Heart right ventricle (tissue), 16 donors: ENCODE results near the gene TXNRD1. TPM values are rescaled to one million over a fixed set of nuclear protein-coding genes. Genes with fewer than 3 reads are reported as not detected.
A peak's percentile ranks its signal among the peaks of the same experiment; 100 is the strongest.

Experiments
- ATAC-seq, 8 donors: fragments of 200-7000 bp; cut with Tn5 transposase; one replicate each; pipeline ENCODE4 v1.9.1; 2020; ENCODE audit warnings: mild to moderate bottlenecking in 8 of 8, moderate library complexity in 8 of 8, moderate number of reproducible peaks in 1 of 8
- DNase-seq, 2 donors: peaks; one replicate each; pipeline ENCODE4 v3.0.0-alpha.2; 2020
- H3K27ac ChIP-seq, 10 donors: fragments of 200-600 bp; sonication (generic) in 2 of 10; one replicate each; pipeline versions ENCODE4 v1.5.0 to v1.8.0; 2020 to 2022; ENCODE audit warnings: mild to moderate bottlenecking in 3 of 10
- H3K27me3 ChIP-seq, 7 donors: fragments of 200-600 bp; one replicate each; pipeline ENCODE4 v1.8.0; 2021 to 2022; ENCODE audit warnings: mild to moderate bottlenecking in 2 of 7
- H3K36me3 ChIP-seq, 9 donors: fragments of 200-600 bp; sonication (generic) in 1 of 9; one replicate each; pipeline versions ENCODE4 v1.5.0 to v1.8.0; 2020 to 2022; ENCODE audit warnings: mild to moderate bottlenecking in 2 of 9
- H3K4me1 ChIP-seq, 9 donors: fragments of 200-600 bp; sonication (generic) in 1 of 9; one replicate each; pipeline versions ENCODE4 v1.5.0 to v1.8.0; 2020 to 2022; ENCODE audit warnings: mild to moderate bottlenecking in 4 of 9
- H3K4me3 ChIP-seq, 10 donors: fragments of 200-600 bp; sonication (generic) in 2 of 10; one replicate each; pipeline versions ENCODE4 v1.5.0 to v1.8.0; 2020 to 2022; ENCODE audit warnings: mild to moderate bottlenecking in 7 of 10, moderate library complexity in 2 of 10
- H3K9me3 ChIP-seq, 11 donors: fragments of 200-600 bp in 10 of 11; sonication (generic) in 2 of 11; one replicate each; pipeline versions ENCODE4 v1.5.0 to v1.8.0; 2013 to 2022; ENCODE audit warnings: mild to moderate bottlenecking in 2 of 11, control low read depth in 1 of 11, moderate library complexity in 1 of 11
- CTCF ChIP-seq, 9 donors: fragments of 200-600 bp; sonication (generic) in 2 of 9; IDR thresholded peaks; one replicate each; pipeline versions ENCODE4 v1.5.0 to v1.8.0; 2021 to 2022; ENCODE audit warnings: antibody characterized with exemption in 9 of 9, mild to moderate bottlenecking in 5 of 9, moderate library complexity in 1 of 9
- WGBS, 2 donors: extraction: QIAGEN DNeasy Blood & Tissue Kit; methylation state at CpG; one replicate each; pipeline ENCODE4 v1.1.7; 2013; ENCODE audit warnings: inconsistent platforms in 1 of 2; 5-methylcytosine and 5-hydroxymethylcytosine counted together
- intact Hi-C, 10 donors: fragments of 100-400 bp; cut with DNase I; formaldehyde crosslinking; loops; one replicate each; pipeline versions ENCODE4 v1.11.1 to v1.14.2; 2022
- polyA plus RNA-seq, 2 donors: library from polyadenylated mRNA; stranded (reverse); fragments of 200-250 nt; gene quantifications; one replicate each; pipeline ENCODE4 v1.2.3, GENCODE V29; 2013
- total RNA-seq, 10 donors: library from RNA; stranded (reverse); fragmentation: NEBNext Ultra II Directional in 3 of 10; extraction: Animal tissue kit (Norgen Biotek cat#: 25700) in 3 of 10; gene quantifications; one replicate each; pipeline versions ENCODE4 v1.2.1 to v1.2.4, GENCODE V29; 2021 to 2023
- donor health status: Arrhythmogenic right ventricular cardiomyopathy.
- donor health status: ischemic (EF 13 %, LVEDD 7.1; RV severe dilation, severe dysfunction).
- donor health status: healthy with polysubstance abuse.
- donor health status: DM: no; HTN: yes; CAD: no.
- donor health status: DM: no; HTN: no; CAD: no.
- donor health status: ischemic (EF 25% LVEDD 6.9; RV normal size, moderate dysfunction).
- donor health status: ischemic (EF 25% LVEDD 5.7; RV mildly dilated, moderate dysfunction).
- donor health status: healthy.
- donor health status: DM: yes; HTN: yes; CAD: no.
- donor health status: Ischemic cardiomyopathy.
- donor health status: ischemic (EF 35%, LVEDD 5.7; RV mildly dilated, moderate dysfunction).
- donor health status: nonischemic (EF 11% LVEDD 7.7; RV severe dilation, severe dysfunction).
- donor health status: DM: yes; HTN: yes; CAD: no.
- donor health status: PGD.
- donor health status: ischemic (EF 29% LVEDD 5.4; RV normal size, mild dysfunction).
- donor health status: nonischemic (EF 23%, LVEDD 6.1; RV moderate dilation, normal function).

The TXNRD1 gene
- total and polyA plus RNA-seq, 12 donors = 20.6 to 113 (median 79.5) TPM

DNA sequence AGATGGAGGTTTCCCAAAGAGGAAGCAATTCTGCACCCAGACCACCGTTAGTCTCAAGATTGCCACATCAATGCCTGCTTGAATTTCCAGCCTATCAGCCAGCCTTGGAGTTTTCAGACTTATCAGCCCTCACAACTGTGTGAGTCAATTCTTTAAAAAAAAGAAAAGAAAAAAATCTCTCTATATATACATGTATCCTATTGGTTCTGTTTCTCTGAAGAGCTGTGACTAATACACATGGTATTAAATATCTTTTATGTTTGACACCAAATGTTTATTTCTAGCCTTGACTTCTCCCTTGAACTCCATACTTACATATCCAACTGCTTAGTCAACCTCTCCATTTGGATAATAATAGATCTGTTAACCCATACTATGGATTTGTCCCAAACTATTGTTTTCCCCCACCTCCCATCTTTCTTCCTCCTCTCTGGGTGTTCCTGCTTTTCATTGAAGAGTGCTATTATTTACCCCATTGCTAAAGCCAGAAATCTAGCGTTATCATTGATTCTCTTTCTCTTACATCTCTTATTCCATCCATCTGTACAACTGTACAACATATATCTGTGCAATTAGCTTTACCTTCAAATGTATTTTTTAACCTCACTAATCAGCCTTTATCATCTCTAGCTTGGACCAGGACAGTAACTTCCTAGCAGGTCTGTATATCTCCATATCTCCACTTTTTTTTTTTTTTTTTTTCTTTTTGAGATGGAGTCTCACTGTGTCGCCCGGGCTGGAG is 65.3 kb downstream of the TXNRD1 start:
- no peak for TF ChIP-seq CTCF (IDR thresholded peaks at IDR 0.05)
- no peaks in the 10 kb centered on the region for H3K27me3 ChIP-seq
- no peak for ATAC-seq
- no peaks in the 10 kb centered on the region for H3K9me3 ChIP-seq
- peaks cover 2 to 17% (median 5%) of the 10 kb centered on the region in 9 donors for H3K4me1 ChIP-seq
- no peaks in the 10 kb centered on the region for H3K36me3 ChIP-seq
- 65 to 80% methylated on average over 2 to 4 of the region's 4 CpGs for WGBS, 2 donors
- DNase-seq = no peak
- intact Hi-C loops = loop anchor here in 1 of 10 donors (10.0 kb wide), 1 partner anchor 56 kb away; no protein-coding TSS in a partner anchor
- H3K4me3 ChIP-seq = no peak overlapping the region
- no peak overlapping the region for H3K27ac ChIP-seq

DNA sequence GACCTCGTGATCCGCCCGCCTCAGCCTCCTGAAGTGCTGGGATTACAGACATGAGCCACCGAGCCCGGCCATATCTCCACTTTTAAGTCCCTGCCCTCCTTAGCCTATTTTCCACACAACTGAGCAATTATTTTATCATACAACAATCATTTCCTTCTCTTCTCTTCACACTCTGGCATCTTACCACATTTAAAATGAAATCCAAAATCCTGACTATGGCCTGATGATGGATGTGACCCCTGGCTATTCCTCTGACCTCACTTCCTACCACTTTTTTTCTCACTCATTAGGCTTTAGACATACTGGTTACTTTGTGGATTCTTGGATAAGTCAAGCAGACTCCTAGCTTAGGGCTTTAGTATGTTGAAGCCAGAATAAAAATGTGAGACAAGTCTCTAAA is 66.1 kb downstream of the TXNRD1 start:
- no peak for TF ChIP-seq CTCF (IDR thresholded peaks at IDR 0.05)
- ATAC-seq = no peak
- intact Hi-C loops = loop anchor here in 1 of 10 donors (10.0 kb wide), 1 partner anchor 57 kb away; no protein-coding TSS in a partner anchor
- Histone ChIP-seq H3K4me1 (peaks cover 8 to 22% (median 12%) of the 10 kb centered on the region in 9 donors), H3K4me3 (no peak overlapping the region), H3K9me3 (no peaks in the 10 kb centered on the region), H3K27me3 (no peaks in the 10 kb centered on the region), H3K27ac (no peak overlapping the region), H3K36me3 (no peaks in the 10 kb centered on the region)
- 90 to 94% methylated on average over 5 of the region's 5 CpGs for WGBS, 2 donors
- DNase-seq = no peak

- intact Hi-C loops = loop anchor here in 1 of 10 donors (10.0 kb wide), 1 partner anchor 57 kb away; no protein-coding TSS in a partner anchor
- no peak overlapping the region for H3K27ac ChIP-seq
- ATAC-seq (no peak), DNase-seq (no peak)
- H3K9me3 ChIP-seq = no peaks in the 10 kb centered on the region
- no peak for TF ChIP-seq CTCF (IDR thresholded peaks at IDR 0.05)
- H3K4me3 ChIP-seq = no peak overlapping the region
- no peaks in the 10 kb centered on the region for H3K36me3 ChIP-seq
- no peaks in the 10 kb centered on the region for H3K27me3 ChIP-seq
- H3K4me1 ChIP-seq = peaks cover 8 to 22% (median 12%) of the 10 kb centered on the region in 9 donors
These were observed 66.5 kb downstream of the TXNRD1 start for GRCh38 chr12:104282109-104282508.

- 62 to 65% methylated on average over 3 of the region's 3 CpGs for WGBS, 2 donors
- Histone ChIP-seq H3K27ac (peak overlapping the region; percentile 80 to 97 (median 92)), H3K9me3 (no peaks in the 10 kb centered on the region), H3K4me3 (peak overlapping the region in 7 of 10 donors; percentile 50 to 83 (median 77)), H3K36me3 (peaks cover 0 to 13% (median 0%) of the 10 kb centered on the region in 9 donors), H3K27me3 (no peaks in the 10 kb centered on the region), H3K4me1 (peaks cover 8 to 40% (median 33%) of the 10 kb centered on the region in 9 donors)
- ATAC-seq (no peak), DNase-seq (no peak)
- intact Hi-C loops = loop anchor here in 6 of 10 donors (2.0 to 10.0 kb wide), 5 partner anchors 61 to 149 kb away; partner anchors contain the start of genes TXNRD1 (in 4 of the 6) and NFYB (in 1 of the 6)
- TF ChIP-seq CTCF (IDR thresholded peaks at IDR 0.05) = no peak
These were observed 70.3 kb downstream of the TXNRD1 start for GRCh38 chr12:104285740-104286515.
